GM21367 (cell line): ENCODE measurements around the gene TBC1D17.
A peak's percentile ranks its signal among the peaks of the same experiment; 100 is the strongest.

Experiments used
- ATAC-seq: cut with Tn5 transposase; IDR thresholded peaks from one replicate; pipeline ENCODE4 v1.9.1; 2021; ENCODE audit not compliant: unreplicated experiment

TBC1D17 gene

GRCh38 chr19:49847731-49848696, 29.5 kb upstream of the TBC1D17 start:
- ATAC-seq, result no peak

GRCh38 chr19:49848938-49849337, 28.6 kb upstream of the TBC1D17 start:
- no peak for ATAC-seq

- no peak for ATAC-seq
These were observed 27.9 kb upstream of the TBC1D17 start for GRCh38 chr19:49849433-49850220.

- no peak for ATAC-seq
These were observed 27.3 kb upstream of the TBC1D17 start for GRCh38 chr19:49850221-49850486.

GRCh38 chr19:49850487-49851342, 26.8 kb upstream of the TBC1D17 start, which contains the start of gene PTOV1:
Gene PTOV1, plus strand, starts transcription at chr19:49851159.
- peak; percentile 64 for ATAC-seq

GRCh38 chr19:49851456-49852259, 25.8 kb upstream of the TBC1D17 start:
- ATAC-seq, result no peak

GRCh38 chr19:49852631-49853126, 24.8 kb upstream of the TBC1D17 start:
- no peak for ATAC-seq

- ATAC-seq, result no peak
These were observed 23.6 kb upstream of the TBC1D17 start for GRCh38 chr19:49853852-49854377.

GRCh38 chr19:49854378-49855263, 22.9 kb upstream of the TBC1D17 start:
- no peak for ATAC-seq

- no peak for ATAC-seq
These were observed 22.2 kb upstream of the TBC1D17 start for GRCh38 chr19:49855277-49855675.

GRCh38 chr19:49855676-49856573, 21.6 kb upstream of the TBC1D17 start:
- ATAC-seq, result no peak

- no peak for ATAC-seq
These were observed 20.9 kb upstream of the TBC1D17 start for GRCh38 chr19:49856574-49857021.

GRCh38 chr19:49857061-49857837, 20.3 kb upstream of the TBC1D17 start:
- no peak for ATAC-seq

GRCh38 chr19:49857838-49858087, 19.7 kb upstream of the TBC1D17 start:
- no peak for ATAC-seq

GRCh38 chr19:49858088-49858985, 19.2 kb upstream of the TBC1D17 start:
- ATAC-seq, result no peak

GRCh38 chr19:49859682-49860335, 17.7 kb upstream of the TBC1D17 start:
- no peak for ATAC-seq
